Vagina (tissue), 2 donors: ENCODE data around the gene RBMXL3.

Experiments used
- POLR2AphosphoS5 ChIP-seq, 2 donors: sonication (generic); formaldehyde crosslinking; IDR thresholded peaks; one replicate each; pipeline ENCODE4 v1.9.0; 2017; ENCODE audit warnings: antibody characterized with exemption in 2 of 2, mild to moderate bottlenecking in 2 of 2, low read depth in 1 of 2; ENCODE audit not compliant: insufficient read depth in 1 of 2
- TF ChIP-seq, protein P1 (sequence below), 3 experiments: fragments of 450-650 bp in 2 of 3; fragments of 200-600 bp in 1 of 3; sonication (generic) in 1 of 3; IDR thresholded peaks; one replicate each; pipeline ENCODE4 v1.5.1; 2017 to 2019; ENCODE audit warnings: antibody characterized with exemption in 3 of 3, mild to moderate bottlenecking in 2 of 3, moderate library complexity in 2 of 3

DNA sequence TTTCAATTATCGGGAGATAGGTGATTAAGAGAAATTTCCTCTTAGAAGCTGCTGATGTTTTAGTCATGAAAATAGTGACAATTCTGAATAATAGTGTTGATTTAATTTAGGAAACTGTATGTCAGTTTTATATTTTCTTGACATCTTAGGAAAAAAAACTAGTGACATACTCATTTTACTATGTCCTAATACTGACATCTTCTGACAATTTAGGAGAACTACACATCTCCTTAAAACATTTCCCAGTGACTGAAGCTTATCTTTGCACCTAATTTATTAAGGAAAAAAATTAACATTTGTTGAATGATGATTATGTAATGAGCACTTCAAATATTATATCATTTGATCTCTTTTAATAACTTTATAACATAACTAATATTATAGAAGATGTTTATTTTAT lies 42.0 kb upstream of the RBMXL3 start:
- TF ChIP-seq, protein P1, sequence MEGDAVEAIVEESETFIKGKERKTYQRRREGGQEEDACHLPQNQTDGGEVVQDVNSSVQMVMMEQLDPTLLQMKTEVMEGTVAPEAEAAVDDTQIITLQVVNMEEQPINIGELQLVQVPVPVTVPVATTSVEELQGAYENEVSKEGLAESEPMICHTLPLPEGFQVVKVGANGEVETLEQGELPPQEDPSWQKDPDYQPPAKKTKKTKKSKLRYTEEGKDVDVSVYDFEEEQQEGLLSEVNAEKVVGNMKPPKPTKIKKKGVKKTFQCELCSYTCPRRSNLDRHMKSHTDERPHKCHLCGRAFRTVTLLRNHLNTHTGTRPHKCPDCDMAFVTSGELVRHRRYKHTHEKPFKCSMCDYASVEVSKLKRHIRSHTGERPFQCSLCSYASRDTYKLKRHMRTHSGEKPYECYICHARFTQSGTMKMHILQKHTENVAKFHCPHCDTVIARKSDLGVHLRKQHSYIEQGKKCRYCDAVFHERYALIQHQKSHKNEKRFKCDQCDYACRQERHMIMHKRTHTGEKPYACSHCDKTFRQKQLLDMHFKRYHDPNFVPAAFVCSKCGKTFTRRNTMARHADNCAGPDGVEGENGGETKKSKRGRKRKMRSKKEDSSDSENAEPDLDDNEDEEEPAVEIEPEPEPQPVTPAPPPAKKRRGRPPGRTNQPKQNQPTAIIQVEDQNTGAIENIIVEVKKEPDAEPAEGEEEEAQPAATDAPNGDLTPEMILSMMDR (IDR thresholded peaks at IDR 0.05), result peak in 2 of 3 experiments; percentile 13 to 20
- no peak for TF ChIP-seq POLR2AphosphoS5 (IDR thresholded peaks at IDR 0.05; ENCODE audit: insufficient read depth in 1 of 2, low read depth in 1 of 2)
